ENCODE results near the gene SLC22A3.

DNA sequence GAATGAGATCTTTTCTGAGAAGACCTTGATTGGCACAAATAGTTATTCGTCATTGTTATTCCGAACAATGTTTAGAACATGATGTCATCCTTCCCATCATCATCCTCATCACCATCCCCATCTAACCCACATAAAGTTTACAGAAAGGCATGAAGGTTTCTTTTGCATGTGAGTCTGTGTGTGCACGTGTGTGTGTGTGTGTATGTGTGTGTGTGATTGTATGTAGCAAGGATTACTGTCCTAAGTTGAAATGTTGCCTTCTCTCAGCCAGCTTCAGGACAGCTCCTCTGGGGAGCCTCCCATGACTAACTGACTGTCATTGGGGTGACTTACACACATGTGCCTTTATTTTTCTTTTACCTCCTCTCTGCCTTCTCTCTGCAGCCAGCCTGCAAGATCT is 113.5 kb downstream of the SLC22A3 start:
- TF ChIP-seq, protein P1, sequence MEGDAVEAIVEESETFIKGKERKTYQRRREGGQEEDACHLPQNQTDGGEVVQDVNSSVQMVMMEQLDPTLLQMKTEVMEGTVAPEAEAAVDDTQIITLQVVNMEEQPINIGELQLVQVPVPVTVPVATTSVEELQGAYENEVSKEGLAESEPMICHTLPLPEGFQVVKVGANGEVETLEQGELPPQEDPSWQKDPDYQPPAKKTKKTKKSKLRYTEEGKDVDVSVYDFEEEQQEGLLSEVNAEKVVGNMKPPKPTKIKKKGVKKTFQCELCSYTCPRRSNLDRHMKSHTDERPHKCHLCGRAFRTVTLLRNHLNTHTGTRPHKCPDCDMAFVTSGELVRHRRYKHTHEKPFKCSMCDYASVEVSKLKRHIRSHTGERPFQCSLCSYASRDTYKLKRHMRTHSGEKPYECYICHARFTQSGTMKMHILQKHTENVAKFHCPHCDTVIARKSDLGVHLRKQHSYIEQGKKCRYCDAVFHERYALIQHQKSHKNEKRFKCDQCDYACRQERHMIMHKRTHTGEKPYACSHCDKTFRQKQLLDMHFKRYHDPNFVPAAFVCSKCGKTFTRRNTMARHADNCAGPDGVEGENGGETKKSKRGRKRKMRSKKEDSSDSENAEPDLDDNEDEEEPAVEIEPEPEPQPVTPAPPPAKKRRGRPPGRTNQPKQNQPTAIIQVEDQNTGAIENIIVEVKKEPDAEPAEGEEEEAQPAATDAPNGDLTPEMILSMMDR (IDR thresholded peaks at IDR 0.05) = no peak
- TF ChIP-seq POLR2A (IDR thresholded peaks at IDR 0.05) = no peak

Data from testis (tissue), 2 donors.